DMS53 (cell line): ENCODE measurements around the gene LRRC27.
"Not testable (repeated sequence)": the region's sequence is repeated elsewhere in the genome, so short reads cannot be mapped to it uniquely, and the experiment has no call there.

Source experiments
- DNase-seq: peaks from one replicate; lab custom pipeline; 2025; lab: John Stamatoyannopoulos, UW

The LRRC27 gene

DNA sequence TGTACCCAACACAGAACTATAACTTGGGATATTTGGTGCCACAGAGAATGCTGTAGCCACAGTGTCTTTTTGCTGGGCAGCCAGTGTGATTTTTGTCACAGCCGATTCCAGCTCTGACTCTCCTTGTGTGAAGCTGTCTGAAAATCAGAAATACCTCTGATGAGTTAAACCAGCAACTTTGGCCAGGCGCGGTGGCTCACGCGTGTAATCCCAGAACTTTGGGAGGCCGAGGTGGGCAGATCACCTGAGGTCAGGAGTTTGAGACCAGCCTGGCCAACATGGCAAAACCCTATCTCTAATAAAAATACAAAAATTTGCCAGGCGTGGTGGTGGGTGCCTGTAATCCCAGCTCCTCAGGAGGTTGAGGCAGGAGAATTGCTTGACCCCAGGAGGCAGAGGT is 5.9 kb downstream of the LRRC27 start:
- not testable (repeated sequence) for DNase-seq

GRCh38 chr10:132338876-132339275 is 6.9 kb downstream of the LRRC27 start:
- DNase-seq, result no peak

DNA sequence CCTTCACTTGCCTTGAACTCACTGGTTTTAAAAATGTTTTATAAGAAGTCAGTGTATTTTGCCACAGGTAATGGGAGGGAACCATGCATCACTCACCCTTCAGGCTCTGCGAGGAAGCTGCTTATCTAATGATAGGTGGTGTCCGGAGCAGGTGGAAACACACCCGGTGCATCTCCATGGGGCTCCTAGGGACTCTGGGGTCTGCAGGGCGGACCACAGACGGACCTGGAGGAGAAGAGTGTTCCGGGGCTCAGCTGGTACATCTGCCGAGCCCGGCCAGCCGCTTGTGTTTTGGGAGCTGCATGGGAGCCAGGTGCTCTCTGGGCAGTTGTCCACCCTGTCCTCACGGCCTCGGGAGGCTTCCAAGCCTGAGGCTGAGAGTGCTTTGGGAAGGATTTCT is 7.3 kb downstream of the LRRC27 start:
- no peak for DNase-seq

GRCh38 chr10:132341017-132341416 is 9.0 kb downstream of the LRRC27 start:
- no peak for DNase-seq

DNA sequence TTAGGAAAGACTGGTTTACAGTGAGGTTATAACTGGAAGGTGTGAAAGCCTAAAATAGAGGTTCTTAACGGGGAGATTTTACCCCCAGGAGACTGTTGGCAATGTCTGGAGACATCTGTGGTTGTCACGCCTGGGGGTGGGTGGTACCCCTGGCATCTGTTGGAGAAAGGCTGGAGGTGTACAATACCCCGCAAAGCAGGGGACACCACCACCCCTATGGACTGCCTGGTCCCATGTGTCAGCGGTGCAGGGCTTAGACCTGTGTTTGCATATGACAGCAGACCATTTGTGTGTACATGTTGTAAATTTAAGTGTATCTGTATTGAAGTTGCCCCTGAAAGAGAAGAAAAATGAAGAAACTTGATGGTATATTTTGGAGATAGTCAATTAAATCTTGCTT is 9.8 kb downstream of the LRRC27 start:
- DNase-seq, result no peak

DNA sequence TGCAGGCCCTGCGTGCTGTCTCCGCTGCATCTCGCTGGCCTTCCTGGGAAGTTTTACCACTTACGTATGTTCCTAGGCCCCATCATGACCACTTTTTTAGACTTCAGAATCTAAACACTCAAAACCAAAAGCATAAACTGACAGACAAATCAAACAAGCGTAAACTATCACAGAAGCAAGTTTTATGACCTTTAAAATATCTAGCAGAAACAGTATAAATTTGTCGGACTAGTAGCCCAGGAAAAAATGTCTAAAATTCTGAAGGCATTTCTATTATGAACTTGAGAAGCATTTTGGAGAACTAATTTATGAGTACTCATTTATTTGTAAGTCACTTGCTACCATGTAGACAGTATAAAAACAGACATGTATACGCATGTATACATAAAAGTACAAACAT is 10.6 kb downstream of the LRRC27 start:
- DNase-seq, result no peak

- DNase-seq, result no peak
Observed at GRCh38 chr10:132344386-132344785, 12.4 kb downstream of the LRRC27 start.

DNA sequence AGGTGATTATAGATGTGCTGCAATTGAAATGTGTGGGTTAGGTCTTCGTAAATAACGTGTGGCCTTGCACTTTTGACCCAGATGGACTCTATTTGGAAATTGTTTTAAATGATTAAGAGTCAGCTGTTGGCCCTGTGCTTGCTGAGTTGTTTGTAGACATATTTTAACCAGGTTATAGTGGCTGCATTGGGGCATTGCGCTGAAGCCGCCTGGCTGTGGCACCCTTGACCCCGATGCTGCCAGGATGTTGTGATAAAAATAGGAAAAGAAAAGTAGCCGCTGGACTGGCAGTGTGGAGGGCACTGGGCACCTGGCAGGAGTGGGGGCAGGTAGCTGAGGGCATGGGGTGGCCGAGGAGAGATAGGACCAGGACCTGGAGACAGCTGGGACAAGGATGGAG is 13.4 kb downstream of the LRRC27 start:
- DNase-seq, result no peak

DNA sequence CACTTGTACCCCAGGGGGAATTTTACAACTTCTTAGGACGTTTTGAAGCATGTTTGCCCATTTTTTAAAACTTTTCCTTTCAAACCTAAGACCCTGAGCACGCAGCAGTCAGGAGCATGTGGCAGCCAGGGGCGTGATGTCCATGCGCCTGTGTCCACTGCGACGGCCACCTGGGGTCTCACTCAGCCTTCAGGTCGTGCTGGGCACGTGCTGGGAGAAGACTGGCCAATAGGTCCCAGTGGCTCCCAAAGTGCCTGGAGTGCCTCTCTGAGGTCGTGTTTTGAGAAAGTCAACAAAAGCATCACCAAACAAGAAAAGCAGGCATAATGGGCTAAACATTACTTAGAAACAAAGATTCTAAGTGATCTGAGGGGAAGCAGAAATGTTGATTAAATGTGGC is 14.8 kb downstream of the LRRC27 start:
- DNase-seq, result no peak

- no peak for DNase-seq
Observed at GRCh38 chr10:132347211-132347930, 15.4 kb downstream of the LRRC27 start.

DNA sequence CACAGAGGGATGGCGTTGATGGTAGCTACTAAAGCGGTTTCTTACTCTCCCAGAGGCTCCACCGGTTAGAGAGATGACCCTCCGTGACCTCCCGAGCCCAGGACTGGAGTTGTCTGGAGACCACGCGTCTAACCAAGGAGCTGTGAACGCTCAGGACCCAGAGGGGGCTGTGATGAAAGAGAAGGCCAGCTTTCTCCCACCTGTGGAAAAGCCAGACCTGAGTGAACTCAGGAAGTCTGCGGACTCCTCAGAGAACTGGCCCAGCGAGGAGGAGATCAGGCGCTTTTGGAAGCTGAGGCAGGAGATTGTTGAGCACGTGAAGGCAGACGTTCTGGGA is 15.9 kb downstream of the LRRC27 start:
- no peak for DNase-seq

DNA sequence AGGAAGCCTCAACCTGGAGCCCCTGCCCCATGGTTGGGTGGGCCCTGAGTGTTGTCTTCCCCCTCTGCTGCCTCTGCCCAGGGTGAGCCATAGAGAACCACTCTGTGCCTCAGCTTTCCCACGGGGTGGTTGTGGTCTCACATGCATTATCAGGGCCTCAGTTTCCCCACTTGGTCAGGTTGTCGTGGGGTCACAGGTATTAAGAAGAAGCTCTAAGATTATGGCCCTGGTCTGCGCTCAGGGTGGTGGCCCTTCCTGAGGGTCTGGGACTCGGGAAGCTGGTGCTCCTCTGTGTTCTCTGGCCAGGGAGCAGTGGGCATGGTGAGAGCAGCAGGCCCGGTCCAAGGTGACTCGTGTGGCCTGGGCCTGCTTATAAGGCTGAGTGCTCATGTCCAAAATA is 17.8 kb downstream of the LRRC27 start:
- DNase-seq, result no peak

GRCh38 chr10:132350391-132350790 is 18.4 kb downstream of the LRRC27 start:
- no peak for DNase-seq

GRCh38 chr10:132350946-132351345 is 19.0 kb downstream of the LRRC27 start:
- DNase-seq, result no peak

GRCh38 chr10:132351611-132352010 is 19.6 kb downstream of the LRRC27 start:
- peak; percentile 80 for DNase-seq

- peak; percentile 86 for DNase-seq
Observed at GRCh38 chr10:132352462-132353308, 20.7 kb downstream of the LRRC27 start.

DNA sequence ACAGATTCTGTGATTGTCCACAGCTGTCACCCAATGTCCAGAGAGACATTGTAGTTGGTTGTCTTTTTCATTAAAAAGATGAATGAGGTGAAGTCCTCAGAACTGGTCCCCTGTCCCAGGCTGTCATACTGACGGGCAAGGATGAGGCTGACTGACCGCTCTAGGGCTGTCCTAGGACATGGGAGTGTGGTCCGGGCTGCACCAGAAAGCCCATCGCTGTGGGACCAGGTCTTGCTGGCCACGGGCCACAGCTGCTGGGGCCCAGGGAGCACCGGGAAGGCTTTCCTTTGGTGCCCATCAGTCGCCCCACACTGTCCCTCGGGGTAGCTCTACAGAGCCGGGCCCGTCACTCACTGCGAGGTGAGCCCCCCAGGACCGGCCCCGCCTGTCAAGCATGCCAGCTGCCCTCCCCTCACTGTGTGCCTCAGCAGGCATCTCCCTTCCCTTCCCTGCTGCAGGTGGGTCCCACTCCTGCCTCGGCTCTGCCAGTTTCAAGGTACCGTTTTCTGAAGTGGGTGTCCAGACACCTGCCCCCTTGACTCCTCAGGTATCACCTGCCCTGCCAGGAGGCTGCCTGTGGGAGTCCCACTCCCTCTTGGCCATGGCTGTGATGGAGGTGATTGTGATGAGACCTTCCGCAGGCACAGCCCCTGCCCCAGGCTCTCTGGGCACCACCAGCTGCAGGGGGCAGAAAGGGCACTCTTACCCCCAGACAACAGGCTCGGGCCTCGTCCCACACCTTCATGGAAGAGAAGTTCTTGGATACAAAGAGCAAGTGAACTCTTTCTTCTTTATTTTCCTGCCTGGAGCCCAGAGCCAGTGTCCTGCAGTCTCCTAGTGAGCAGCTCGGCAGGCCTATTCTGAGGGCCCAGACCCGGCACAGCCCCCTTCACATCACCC is 21.7 kb downstream of the LRRC27 start:
- DNase-seq, result no peak

- no peak for DNase-seq
Observed at GRCh38 chr10:132354356-132355094, 22.5 kb downstream of the LRRC27 start.

GRCh38 chr10:132355297-132355696 is 23.3 kb downstream of the LRRC27 start:
- no peak for DNase-seq

DNA sequence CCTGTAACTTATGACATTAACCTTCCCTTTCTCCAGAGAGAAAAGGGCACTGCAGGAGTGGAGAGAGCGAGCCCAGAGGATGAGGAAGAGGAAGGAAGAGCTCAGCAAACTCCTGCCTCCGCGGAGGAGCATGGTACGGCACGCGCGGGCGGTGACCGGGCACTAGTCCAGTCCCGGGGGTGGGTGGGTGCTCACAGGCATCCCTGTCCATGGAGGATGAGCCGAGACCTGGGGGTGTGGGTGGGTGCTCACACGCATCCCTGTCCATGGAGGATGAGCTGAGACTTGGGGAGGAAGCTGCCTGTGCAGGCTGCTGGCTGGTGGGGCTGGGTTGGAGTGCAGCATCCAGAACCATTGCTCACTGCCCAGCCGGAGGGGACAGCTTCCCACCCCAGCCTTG is 23.8 kb downstream of the LRRC27 start:
- no peak for DNase-seq

- DNase-seq, result no peak
Observed at GRCh38 chr10:132356621-132357195, 24.7 kb downstream of the LRRC27 start.
